Stimulated activated CD8-positive, alpha-beta memory T cell treated with anti-CD3 and anti-CD28 coated beads, Interleukin-7, amount 100 ng/mL, for 24 hours (primary cell): ENCODE results near the gene TMEM9B.
"Not testable (repeated sequence)": the region's sequence is repeated elsewhere in the genome, so short reads cannot be mapped to it uniquely, and the experiment has no call there.

Experiments used
- DNase-seq: peaks from one replicate; pipeline ENCODE4 v3.0.0-alpha.2; 2020; ENCODE audit warnings: low read depth

Gene TMEM9B

GRCh38 chr11:8971924-8972316 is 7.7 kb upstream of the TMEM9B start:
- DNase-seq, result no peak

GRCh38 chr11:8971196-8971923 is 7.1 kb upstream of the TMEM9B start:
- DNase-seq, result no peak

GRCh38 chr11:8967184-8967583 is 2.9 kb upstream of the TMEM9B start:
- DNase-seq, result no peak

- peak; percentile 50 for DNase-seq
These were observed 496 bp downstream of the TMEM9B start for GRCh38 chr11:8963569-8964323.

GRCh38 chr11:8962841-8963240 is 1.4 kb downstream of the TMEM9B start:
- DNase-seq, result no peak

GRCh38 chr11:8961401-8961800 is 2.8 kb downstream of the TMEM9B start:
- DNase-seq, result no peak

- DNase-seq, result no peak
These were observed 4.6 kb downstream of the TMEM9B start for GRCh38 chr11:8959546-8960166.

DNA sequence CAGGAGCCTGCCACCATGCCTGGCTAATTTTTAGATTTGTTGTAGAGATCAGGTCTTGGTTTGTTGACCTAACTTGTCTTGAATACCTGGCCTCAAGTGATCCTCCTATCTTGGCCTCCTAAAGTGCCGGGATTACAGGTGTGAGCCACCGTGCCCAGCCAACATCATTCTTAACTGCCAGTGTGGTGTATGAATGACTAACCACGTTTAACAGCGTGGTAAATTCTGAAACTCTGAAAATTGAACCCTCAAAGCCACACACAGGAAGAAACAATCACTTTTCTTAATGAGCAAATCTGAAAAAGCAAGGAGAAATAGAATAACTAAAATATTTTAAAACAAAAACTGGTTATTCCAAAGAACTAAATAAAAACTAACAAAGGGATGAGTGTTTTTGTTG is 7.4 kb downstream of the TMEM9B start:
- no peak for DNase-seq

DNA sequence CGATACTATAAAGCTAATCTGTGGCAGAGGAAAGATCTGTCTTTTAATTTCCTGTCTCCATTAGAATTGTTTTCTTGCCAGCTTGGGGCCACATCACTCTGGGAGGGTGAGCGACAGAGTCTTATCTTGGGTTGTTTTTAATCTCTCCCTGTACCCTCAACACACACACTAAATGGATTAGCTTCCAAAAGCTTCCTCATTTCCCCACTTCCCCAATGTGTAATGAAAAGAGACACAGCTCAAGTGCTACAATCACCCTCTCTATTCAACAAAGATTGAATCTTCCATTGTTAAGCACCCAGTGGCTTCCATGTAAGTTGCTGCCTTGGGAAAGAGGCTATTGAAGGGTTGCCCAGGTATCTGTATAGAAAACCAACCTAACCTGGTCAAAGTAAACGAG is 15.4 kb downstream of the TMEM9B start:
- no peak for DNase-seq

DNA sequence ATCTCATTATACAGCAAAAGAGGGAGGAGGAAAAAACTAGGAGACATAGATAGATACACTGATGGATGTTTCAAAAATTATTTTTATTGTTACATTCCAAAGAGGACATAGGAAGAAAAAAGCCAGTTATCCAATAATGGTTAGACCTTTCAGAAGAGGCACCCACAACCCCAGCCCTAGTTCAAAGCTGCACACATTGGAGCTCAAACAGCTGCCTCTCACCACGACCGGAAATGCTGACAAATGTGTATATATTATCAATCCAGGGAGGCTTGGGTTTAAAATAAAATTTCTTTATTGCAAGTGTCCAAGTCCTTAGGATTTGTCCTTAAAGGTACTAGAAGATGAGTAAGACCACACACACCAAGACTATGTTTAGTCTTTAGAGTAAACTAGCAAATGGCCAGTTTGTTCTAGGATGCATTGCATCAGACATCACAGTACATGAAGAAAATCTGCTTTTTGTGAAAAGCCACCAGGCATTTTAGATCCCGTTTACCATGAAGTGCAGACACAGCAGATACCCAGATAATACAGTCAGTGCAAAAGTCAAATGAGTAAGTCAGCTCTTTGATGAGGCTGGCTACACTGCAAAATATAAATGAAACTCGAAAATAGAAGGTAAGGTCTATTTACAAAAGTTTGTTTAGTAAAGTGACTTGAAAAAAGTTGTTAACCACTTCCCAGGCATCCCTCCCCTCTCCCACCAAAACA is 16.9 kb downstream of the TMEM9B start:
- no peak for DNase-seq

DNA sequence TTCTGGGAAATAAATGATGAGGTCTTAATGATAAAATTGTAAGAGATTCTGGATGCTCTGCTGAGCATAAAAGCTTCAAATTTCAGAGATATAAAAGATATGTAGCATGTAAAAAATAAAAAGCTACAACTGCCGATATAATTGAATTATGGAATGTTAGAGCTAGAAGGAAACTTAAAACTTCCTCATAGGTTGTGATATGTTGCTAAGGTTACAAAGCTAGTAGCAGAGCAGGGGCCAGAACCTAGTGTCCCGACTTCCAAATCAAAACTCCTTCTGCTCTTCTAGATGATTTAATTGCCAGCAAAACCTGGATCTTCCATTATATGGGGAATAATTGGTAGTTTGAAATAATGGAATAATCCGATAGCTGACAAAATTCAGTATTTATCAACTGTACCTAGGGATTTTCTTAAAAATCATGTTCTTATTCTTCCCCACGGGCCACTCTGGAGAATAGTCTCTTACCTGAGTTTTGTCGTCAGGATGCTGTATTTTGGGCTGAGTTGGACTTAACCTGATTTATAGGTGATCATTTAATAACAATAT is 21.6 kb downstream of the TMEM9B start, which contains the start of gene ASCL3:
TSS of gene ASCL3 (minus strand) at position 499 of the 549 bp plus-strand sequence. CDS start 4,855 bp downstream, outside the sequence.
- no peak for DNase-seq

- DNase-seq, result no peak
These were observed 22.7 kb downstream of the TMEM9B start for GRCh38 chr11:8941341-8942103.

- DNase-seq, result no peak
These were observed 26.6 kb downstream of the TMEM9B start for GRCh38 chr11:8937659-8938058.

DNA sequence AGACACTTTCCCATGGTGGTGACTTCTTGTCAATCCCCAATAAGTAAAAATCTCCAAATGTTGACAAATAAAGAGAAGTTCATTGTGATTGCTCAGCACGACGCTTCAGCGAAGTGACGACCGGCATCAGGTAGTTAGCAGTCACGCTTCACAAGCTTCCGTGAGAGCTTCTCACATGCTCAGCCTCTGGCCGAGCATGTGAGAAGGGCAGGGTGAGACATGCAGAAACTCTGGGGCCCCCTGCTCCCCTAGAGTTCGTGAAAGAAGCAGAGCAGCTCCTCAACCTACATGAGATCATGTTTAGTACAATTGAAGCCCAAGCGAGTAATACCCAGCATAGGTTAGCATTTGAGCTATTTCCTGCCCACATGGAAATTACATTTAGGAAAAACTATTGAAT is 27.1 kb downstream of the TMEM9B start:
- DNase-seq, result no peak

DNA sequence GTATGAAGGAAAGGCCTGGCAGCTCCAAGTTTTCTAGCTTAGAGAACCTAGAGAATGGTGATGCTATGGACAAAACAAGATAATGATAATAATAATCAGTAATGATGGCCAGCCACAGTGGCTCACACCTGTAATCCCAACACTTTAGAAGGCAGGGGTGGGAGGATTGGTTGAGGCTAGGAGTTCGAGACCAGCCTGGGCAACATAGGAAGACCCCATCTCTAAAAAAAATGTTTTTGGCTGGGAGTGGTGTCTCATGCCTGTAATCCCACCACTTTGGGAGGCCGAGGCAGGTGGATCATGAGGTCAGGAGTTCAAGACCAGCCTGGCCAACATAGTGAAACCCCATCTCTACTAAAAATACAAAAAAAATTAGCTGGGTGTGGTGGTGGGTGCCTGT is 28.5 kb downstream of the TMEM9B start:
- not testable (repeated sequence) for DNase-seq

- no peak for DNase-seq
These were observed 29.3 kb downstream of the TMEM9B start for GRCh38 chr11:8934742-8935488.

GRCh38 chr11:8933931-8934330 is 30.3 kb downstream of the TMEM9B start:
- no peak for DNase-seq

GRCh38 chr11:8932564-8933180 is 31.6 kb downstream of the TMEM9B start, which contains the start of gene C11orf16:
Gene C11orf16 (minus strand): TSS chr11:8932947. CDS start chr11:8932308, 639 bp downstream.
- DNase-seq, result no peak

GRCh38 chr11:8930456-8931175 is 33.6 kb downstream of the TMEM9B start:
- DNase-seq, result no peak
